LoVo (cell line): ENCODE data around the gene LAMC1.

ENCODE experiments used
- DNase-seq: peaks from one replicate; pipeline ENCODE4 v3.0.0-alpha.2; 2016; ENCODE audit warnings: low spot score

LAMC1 gene

DNA sequence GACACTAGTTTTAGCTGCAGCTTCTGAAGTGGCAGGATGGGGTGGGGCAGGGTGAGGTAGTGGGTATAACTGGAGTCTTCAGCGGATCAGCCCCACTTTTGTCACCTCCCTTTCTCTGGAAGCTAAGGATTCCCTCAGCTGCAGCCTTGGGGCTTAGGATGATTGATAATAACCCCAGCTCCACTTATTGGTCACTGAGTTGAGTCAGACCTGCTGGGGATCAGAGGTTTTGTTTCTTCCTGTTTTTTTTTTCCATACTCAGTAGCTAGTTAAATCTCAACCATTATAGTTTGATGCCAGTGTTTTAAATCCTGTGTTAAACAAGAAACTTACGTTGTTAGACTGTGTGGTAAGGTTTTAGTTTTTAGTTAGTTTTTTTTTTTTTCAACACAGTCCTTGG, 57.2 kb downstream of the LAMC1 start:
- no peak for DNase-seq

DNA sequence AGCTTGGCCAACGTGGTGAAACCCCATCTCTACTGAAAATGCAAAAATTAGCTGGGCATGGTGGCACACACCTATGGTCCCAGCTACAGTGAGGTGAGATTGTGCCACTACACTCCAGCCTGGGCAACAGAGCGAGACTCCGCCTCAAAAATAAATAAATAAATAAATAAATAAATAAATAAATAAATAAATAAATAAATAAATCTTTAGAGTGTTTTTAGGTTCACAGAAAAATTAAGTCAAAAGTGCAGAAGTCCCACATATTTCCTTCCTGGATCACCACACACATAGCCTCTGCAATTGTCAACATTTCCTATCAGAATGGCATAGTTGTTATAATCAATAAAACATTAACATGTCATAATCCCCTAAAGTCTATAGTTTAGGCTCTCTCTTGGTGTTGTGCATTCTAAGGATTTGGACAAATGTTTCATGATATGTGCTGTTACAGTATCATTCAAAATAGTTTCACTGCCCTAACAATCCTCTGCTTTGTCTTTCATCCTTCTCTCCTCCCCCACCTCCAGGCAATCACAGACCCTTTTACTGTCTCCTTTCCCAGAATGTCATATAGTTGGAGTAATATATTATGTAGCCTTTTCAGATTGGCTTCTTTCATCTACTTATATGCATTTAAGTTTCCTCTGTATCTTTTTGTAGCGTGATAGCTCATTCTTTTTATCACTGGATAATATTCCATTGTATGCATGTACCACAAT, 58.3 kb downstream of the LAMC1 start:
- DNase-seq: no peak

DNA sequence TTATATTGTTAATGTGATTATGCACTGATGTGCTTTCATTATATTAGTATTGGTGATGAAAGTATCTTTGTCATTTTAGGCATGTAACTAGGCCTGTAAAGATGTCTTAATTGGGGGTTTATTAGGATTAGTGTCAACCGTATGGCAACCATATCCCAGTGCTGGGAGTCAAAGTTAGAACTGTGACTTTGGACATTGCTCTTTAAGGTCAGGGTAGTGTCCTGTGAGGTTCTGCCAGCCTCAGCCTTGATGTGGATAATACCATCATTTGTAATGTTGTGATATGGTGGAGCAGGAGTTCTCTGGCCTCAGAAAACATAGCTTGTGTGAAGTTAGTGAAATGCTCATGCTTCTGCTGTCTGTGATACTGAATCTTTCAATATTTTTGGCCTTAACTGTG, 59.4 kb downstream of the LAMC1 start:
- DNase-seq: no peak

DNA sequence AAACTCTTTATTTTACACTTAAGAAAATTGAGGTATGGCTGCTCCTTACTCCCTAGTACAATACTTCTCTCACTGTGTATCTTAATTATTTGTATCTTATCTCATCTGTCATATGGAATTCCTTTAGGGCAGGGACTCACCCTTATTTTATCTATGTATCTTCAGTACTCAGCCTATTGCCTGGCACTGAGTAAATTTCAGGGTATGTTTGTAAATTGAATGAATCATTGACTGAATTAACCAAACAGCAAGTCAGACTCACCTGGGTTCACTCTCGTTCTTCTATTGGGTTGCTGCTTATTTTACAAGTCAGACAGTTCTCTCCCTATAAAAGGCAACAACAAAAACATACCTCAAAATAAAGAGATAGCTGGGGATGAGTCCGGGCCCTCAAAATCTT, 63.8 kb downstream of the LAMC1 start:
- DNase-seq: peak; percentile 56

DNA sequence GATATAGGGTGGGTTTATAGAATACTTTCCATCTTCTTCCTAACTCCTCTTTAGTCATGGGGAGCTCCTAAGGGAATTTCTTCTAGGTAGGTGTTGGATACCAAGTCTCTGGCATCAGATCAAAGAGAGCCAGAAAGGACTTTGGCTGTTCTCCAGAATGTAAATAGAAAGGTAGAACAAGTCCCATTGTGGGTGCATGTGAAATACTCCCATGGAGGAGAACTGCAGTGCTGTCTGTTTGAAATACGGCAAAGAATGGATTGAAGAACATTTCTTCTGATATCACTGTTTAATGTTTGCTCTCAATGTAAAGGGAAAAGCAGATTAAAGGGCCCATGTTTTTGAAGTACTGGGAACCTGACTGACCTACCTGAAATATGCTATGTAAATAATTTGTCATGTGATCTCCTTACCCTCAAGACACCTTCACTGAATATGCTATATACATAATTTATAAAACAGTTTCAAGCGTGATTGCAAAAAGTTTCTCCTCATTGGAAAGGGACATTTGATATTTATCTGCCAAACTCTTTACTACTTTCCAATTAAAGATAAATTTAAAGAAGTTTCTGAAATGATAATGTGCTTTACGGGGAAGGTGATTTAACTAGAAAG, 65.9 kb downstream of the LAMC1 start:
- peak; percentile 75 for DNase-seq

DNA sequence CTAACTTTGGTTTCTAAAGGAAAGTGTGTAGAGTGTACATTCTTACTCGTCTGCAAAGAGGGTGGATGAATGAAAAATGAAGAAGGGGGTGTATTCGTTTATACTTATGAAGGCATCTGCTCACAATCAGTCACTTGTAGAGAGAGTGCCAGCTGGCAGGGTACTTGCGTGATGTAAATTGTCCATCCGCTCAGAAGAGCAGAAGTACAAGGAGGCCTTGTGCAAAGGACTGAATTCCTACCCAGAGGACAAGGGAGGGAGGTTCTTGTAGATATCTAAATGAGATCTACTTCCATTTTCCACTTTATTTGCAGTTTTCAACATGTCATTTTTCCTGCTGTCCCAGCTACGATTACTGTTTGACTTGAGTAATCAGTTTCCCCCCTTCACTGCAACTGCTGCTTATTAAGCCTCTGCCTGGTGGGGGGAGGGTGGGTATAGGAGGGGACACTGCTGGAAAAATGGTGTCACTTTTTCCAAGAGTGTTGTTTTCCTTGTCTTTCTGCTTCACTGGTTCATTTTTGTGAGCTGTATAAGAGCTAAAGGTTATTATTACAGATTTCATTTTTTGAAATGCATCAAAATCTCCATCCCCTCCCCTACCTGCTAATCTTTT, 67.3 kb downstream of the LAMC1 start:
- no peak for DNase-seq

DNA sequence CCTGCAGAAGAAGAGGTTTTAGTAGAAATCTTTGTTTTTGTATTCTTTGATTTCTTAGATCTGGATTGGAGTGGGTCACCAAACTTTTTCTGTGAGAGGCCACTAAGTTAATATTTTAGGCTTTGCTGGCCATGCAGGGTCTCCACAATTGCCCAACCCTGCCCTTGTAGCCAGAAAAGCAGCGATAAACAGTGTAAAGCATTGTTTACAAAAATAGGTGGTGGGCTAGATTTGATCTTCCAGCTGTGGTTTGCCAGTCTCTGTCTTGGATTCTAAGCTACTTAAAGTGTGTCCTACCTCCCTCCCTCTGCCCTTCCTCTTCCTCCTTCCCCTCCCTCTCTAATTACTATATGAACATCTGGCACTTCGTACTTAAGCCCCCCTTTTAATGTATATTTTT, 68.0 kb downstream of the LAMC1 start:
- no peak for DNase-seq

DNA sequence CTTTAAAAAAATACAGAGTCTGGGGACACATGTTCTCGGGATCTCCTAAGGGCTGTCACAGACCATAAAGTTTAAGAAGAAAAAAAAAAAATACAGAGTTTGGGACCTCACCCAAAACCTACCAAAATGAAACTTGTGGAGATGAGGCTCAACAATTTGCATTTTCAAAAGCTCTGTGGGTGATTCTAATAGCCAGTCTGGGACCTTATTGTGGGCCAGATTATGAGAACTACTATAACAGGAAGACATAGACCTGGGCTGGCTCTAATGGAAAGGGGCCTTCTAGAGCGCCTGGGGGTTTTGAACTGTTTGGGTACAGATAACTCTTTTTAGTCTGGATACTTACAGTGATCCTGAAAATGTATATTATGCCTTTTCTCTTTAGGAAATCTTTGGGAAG, 69.1 kb downstream of the LAMC1 start:
- DNase-seq: no peak

DNA sequence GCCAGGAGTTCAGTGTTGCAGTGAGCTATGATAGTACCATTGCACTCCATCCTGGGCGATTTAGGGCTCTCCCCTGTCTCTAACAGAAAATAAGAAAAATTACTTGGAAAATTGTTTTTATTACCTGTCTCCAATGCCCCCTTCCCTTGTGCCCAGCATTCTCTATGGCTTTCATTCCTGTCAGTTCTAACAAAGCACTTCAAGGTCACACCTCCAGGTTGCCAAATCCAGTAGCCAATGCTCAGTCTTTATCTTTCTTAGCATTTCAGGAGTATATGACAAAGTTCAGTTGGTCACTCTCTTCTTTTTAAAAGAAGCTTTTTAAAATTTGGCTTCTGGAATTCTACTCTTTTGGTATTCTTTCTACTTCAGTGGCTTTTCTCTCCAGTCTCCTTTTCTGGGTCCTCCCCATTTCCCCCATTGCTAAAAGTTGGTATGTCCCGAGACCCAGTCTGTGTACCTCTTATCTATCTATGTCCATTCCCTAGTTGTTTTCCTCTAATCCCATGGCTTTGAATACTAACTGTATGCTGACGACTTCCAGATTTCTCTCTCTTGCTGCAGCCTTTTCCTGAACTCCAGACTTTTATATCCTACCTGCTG, 69.9 kb downstream of the LAMC1 start:
- DNase-seq: no peak

DNA sequence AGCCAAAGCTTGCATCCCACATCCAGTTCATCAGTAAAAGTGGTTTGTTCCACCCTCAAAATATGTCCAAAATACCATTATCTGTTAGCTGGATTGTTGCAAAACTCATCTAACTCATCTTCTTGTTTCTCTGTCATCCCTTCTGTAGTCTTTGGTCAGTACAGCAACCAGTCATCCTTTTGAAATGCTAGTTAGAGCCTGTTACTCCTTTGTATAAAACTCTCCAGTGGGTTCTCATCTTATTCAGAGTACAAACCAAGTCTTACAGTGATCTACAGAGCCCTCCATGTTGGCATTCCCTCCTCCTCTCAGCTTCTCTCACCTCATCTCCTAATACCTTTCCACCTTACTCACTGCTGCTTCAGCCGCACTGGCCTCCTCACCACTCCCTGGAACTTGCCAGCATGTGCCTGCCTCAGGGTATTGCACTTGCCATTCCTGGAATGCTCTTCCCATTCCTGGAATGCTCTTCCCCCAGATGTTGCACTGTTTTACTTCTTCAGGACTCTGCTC, 70.6 kb downstream of the LAMC1 start:
- DNase-seq: no peak

DNA sequence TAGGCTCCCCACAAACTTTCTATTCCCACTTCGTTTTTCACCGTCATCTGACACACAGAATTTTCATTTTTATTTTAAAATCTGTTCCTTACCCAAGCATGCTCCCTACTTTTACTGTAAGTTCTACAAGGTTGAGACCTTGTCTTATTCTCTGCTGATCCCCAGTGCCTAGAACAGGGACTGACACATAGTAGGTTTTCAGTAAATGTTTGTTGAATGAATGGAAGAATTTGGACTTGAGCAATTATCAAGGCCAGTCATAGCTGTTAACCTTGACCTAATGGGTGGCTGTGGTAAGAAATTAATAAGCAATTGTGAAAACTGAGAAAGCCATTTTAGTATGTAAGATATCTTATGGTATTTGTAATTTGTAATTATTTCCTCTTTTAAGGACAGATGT, 71.1 kb downstream of the LAMC1 start:
- DNase-seq: no peak

DNA sequence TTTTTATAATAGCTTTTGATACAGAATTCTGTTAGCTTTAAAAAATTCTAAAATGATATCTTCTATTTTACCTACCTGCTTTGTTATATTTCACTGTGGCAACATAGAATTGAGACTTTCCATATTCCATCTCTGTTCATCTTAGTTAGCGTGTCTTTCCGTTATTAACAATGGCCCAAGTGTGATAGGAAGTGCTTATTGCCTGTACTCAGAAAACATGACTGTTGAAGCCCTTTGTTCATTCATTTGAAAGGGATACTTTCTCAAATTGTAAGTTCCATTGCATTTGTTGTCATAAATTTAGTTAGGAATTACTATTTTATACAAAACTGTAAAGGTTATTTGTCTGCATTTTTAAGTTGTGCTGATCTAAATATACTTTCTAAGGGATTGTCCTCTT, 73.1 kb downstream of the LAMC1 start:
- no peak for DNase-seq

DNA sequence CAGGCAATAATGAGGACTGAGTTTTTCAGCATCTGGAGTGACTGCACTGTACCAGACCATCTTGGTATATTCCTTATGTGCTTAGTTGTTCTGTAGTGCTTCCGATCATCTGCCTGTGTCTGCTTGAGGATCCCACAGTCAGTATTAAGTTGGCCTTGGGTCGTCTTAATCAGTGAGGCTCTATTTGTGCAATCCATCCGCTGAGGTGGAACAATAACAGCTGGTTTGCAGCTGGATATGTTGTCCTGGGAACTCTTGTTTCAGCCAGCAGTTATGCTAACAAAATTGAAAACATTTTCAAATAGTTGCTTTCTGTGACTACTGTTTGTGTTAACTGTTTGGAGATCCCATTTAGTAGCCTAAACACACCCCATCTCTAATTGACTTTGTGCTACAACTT, 73.7 kb downstream of the LAMC1 start:
- DNase-seq: no peak

DNA sequence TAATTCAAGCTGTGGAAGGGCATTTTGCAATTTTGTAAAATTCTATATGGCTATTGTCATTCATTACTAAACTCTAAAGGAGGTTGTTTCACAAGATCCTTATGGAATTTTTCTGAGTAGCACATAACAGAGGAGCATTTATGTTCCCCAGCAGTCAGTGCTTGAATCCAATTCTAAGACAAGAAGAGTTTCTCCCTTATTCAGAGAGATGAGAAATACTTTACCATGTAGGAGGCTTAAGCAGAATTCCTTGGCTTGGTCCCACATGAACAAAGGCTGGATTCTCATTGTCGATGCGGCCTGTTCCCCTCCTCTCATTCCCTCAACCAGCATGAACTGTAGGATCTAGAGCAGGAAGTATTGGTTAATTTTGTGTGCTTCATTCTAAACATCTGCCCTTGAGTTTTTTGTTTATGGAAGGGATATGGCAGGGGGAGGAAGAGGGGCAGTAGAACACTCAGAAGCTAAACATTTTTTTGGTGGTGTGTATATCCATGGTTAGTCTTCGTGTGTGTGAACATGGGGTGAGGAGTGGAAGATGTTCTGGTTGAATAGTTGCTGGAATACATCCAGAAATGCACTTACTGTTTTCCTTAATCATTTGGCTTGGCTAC, 74.3 kb downstream of the LAMC1 start:
- DNase-seq: no peak

DNA sequence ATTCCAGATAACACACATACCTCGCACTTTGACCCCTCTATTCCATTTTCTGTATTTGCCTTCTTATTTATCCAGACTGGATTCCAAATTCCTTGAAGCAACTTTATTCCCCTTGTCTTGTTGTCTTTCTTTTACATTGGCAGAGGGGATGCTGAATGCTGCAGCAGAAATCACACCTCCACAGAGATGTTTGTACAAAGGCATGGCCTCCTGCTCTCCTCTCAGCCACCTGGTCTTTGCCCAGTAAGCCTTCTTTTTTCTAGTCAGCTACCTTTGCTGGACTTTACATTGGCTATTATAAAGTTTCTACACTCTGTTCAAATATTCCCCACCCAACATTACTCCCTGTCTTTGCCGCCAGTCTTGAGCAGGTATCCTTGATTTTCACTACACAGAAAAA, 75.1 kb downstream of the LAMC1 start:
- DNase-seq: no peak

DNA sequence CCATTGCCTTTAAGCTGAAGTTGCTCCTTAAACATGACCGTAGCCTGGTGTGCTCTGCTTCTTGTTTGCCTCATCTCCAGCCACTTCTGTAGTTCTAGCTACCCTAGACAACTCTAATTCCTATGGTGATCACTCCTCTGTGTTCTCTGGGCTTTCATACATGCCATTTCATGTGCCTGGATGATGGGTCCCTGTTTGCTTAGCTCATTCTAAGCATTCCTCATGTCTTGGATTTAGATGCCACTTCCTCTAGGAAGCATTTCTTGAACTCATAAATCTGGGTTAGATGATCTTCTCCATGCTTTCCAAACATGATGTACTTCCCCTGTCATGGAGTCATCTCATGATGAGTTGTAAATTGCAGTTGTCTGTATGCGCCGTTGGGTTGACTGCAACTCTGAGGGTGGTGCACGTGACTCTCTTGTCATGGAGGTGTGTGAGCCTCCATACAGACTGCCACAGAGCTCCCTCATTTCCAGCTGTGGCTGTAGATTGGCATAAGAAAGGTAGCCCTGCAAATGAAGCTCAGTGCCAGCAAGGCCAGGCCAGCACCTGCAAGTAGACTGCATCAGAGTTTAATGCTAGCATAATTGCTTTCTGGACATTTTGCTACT, 77.2 kb downstream of the LAMC1 start:
- no peak for DNase-seq

DNA sequence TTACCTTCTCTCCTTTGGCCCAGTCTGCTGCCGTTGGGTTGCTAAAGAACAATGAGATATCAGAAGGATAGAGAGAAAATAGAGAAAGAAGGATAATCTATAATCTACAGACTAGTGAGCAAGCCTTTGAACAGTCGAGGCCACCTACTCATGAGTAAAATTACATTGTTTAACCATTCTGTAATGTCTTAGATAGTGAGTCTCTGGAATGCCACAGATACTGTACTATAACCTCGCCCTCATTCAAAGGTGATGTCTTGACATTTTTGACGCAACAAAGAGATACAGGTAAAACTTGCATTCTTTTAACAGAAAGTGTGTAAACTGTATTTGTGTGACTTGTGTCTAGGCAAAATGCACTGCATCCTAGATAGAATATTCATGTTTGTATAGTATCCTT, 77.9 kb downstream of the LAMC1 start:
- DNase-seq: no peak

DNA sequence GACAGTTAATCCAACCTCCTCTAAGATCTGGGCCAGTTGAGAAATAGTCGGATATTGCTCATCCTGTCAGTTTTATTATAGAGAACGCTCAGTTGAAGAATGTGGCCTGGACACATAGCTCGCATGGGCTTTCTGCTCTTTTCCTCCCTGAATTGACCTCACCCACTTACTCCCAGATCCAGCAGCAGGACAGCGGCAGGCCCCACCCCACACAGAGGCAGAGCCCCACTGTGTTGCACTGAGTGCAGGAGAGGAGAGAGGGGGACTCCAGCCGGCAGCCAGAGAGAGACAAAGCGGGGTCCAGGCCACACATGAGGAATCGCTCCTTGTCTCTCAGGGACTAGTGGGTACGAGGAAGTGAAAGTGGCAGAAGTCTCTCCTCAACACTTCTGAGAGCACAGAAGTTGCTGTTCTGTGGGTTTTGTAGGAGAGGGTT, 78.6 kb downstream of the LAMC1 start:
- DNase-seq: no peak

DNA sequence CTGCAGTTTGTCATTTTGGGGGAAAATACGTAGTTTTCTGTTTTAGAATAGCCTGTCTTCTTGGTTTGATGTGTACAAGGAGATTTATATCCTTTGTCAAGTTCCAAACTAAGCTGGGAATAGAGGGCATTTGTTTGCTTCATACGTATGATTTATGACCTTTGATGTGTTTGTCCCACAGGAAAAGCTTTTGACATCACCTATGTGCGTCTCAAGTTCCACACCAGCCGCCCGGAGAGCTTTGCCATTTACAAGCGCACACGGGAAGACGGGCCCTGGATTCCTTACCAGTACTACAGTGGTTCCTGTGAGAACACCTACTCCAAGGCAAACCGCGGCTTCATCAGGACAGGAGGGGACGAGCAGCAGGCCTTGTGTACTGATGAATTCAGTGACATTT, 79.9 kb downstream of the LAMC1 start:
- DNase-seq: no peak

DNA sequence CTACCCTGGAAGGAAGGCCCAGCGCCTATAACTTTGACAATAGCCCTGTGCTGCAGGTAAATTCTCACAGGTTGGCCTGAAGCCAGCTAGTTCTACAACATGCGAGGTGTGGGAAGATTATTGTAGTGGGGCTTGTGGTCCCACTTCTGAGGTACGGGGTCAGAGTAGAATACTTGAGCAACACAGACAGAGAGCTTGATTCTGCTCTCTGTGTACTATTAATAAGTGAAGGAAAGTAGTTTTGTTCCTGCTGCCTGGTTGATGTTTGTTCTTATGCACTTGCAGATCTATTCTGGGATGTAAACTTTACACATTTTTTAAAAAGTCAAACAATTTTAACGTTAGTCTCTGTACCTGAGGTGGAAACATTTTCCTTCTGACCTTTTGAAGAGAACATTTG, 80.4 kb downstream of the LAMC1 start:
- DNase-seq: no peak

DNA sequence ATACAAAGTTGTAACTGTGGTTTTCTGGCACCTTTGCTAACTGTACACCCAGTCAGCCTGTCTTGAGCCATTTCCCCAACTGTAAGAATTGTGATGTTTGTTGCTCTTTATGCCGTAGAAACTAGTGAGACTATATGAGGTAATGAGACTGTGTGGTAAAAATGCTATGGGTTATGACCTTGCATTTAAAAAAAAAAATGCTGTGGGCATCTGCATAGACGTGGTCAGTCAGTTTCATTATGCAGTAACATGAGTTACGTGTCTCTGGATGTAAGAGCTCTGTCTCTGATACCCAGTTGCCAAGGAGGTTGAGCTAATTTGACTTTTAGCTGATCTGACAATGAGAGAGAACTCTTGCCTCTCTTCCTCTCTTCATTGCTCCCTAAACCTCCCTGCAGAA, 82.2 kb downstream of the LAMC1 start:
- DNase-seq: no peak

DNA sequence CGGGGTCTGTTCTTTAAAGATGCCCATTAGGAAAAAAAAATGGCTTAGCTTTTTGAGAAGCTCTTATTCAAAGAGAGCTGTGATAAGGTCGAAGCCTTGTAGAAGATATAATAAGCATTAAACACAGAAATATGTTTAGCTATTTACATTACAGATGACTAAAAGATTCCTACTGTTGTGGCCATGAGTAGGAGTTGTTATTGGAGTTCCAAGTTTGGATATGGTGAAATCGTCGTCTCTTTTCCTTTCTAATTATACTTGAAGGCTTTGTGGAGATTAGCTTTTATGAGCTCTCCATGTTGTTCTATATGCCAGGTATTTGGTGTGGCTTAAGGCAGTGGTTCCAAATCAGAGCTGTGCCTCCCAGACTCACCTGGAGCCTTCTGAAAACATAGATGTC, 82.9 kb downstream of the LAMC1 start:
- no peak for DNase-seq
